ENCODE results near the gene ZBTB47.

GRCh38 chr3:42640771-42641370 lies 12.6 kb upstream of the ZBTB47 start:
- TF ChIP-seq CTCF (IDR thresholded peaks at IDR 0.05), result no peak
- TF ChIP-seq POLR2A (IDR thresholded peaks at IDR 0.05), result no peak
